ENCODE results near the gene SRC.
A peak's percentile ranks its signal among the peaks of the same experiment; 100 is the strongest.

Gene SRC

GRCh38 chr20:37325206-37325605 lies 20.7 kb upstream of the SRC start:
- TF ChIP-seq, protein P1, sequence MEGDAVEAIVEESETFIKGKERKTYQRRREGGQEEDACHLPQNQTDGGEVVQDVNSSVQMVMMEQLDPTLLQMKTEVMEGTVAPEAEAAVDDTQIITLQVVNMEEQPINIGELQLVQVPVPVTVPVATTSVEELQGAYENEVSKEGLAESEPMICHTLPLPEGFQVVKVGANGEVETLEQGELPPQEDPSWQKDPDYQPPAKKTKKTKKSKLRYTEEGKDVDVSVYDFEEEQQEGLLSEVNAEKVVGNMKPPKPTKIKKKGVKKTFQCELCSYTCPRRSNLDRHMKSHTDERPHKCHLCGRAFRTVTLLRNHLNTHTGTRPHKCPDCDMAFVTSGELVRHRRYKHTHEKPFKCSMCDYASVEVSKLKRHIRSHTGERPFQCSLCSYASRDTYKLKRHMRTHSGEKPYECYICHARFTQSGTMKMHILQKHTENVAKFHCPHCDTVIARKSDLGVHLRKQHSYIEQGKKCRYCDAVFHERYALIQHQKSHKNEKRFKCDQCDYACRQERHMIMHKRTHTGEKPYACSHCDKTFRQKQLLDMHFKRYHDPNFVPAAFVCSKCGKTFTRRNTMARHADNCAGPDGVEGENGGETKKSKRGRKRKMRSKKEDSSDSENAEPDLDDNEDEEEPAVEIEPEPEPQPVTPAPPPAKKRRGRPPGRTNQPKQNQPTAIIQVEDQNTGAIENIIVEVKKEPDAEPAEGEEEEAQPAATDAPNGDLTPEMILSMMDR (IDR thresholded peaks at IDR 0.05; ENCODE audit: extremely low read depth, missing control alignments) = no peak
- DNase-seq (ENCODE audit: low spot score) = no peak

- DNase-seq (ENCODE audit: low spot score) = no peak
- TF ChIP-seq, protein P1 (IDR thresholded peaks at IDR 0.05; ENCODE audit: extremely low read depth, missing control alignments) = no peak
Observed at GRCh38 chr20:37326666-37327065, 19.3 kb upstream of the SRC start.

DNA sequence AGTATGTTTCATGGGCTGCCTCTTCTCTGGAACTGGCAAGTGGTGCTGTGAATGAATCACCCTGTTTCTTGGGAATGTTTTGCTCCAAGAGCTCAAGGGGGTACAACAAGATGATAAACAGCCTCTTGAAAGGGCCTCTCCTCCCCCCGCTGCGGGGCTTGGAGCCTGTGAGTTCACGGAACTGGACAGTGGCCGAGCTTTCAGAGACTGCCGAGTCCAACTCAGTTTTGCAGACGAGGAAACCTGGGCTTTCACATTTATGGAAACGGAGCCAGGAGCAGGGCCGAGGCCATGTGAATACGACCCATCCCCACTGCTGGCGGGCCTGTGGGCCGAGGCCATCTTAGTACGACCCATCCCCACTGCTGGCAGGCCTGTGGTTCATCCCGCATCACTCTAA lies 18.2 kb upstream of the SRC start:
- TF ChIP-seq, protein P1 (IDR thresholded peaks at IDR 0.05; ENCODE audit: extremely low read depth, missing control alignments) = no peak
- DNase-seq (ENCODE audit: low spot score) = no peak

- peak; percentile 2 for DNase-seq (ENCODE audit: low spot score)
- TF ChIP-seq, protein P1 (IDR thresholded peaks at IDR 0.05; ENCODE audit: extremely low read depth, missing control alignments) = no peak
Observed at GRCh38 chr20:37328149-37328945, 17.6 kb upstream of the SRC start.

GRCh38 chr20:37329481-37330165 lies 16.3 kb upstream of the SRC start:
- no peak for DNase-seq (ENCODE audit: low spot score)
- TF ChIP-seq, protein P1 (IDR thresholded peaks at IDR 0.05; ENCODE audit: extremely low read depth, missing control alignments) = no peak

DNA sequence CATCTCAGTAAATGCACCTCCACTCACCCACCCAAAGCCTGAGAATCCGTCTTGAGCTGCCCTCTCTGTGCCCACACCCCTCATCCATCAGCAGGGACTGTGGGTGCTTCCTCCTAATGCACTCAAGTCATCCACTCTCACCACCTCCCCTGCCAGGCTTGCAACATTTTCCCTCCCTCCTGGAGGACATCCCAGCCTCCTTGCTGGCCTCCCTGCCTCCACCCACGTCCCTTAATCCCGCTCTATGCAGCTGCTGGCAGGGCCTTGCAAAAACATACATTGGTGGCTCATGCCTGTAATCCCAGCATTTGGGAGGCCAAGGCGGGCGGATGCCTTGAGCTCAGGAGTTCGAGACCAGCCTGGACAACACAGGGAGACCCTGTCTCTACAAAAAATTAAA lies 15.6 kb upstream of the SRC start:
- TF ChIP-seq, protein P1 (IDR thresholded peaks at IDR 0.05; ENCODE audit: extremely low read depth, missing control alignments) = no peak
- DNase-seq (ENCODE audit: low spot score) = no peak

Measured in GM20000 (cell line).